Stimulated activated naive CD8-positive, alpha-beta T cell treated with anti-CD3 and anti-CD28 coated beads, Interleukin-15, Interleukin-2, amounts not matched to agents 100 ng/mL and 50 ng/mL, for 24 hours (primary cell): ENCODE results near the gene HRH3.

ENCODE experiments used
- H3K27ac Mint-ChIP-seq: one replicate; pipeline ENCODE4 v1.8.0; 2021; ENCODE audit warnings: mild to moderate bottlenecking, mixed read lengths
- H3K27me3 Mint-ChIP-seq: one replicate; pipeline ENCODE4 v1.8.0; 2021; ENCODE audit warnings: mixed read lengths
- H3K36me3 Mint-ChIP-seq: one replicate; pipeline ENCODE4 v1.8.0; 2021; ENCODE audit warnings: low read depth, mixed read lengths
- H3K4me1 Mint-ChIP-seq: one replicate; pipeline ENCODE4 v1.8.0; 2021; ENCODE audit warnings: low read depth, mixed read lengths
- H3K4me3 Mint-ChIP-seq: one replicate; pipeline ENCODE4 v1.8.0; 2021; ENCODE audit warnings: mild to moderate bottlenecking, mixed read lengths
- H3K9me3 Mint-ChIP-seq: one replicate; pipeline ENCODE4 v1.8.0; 2021; ENCODE audit warnings: mixed read lengths

HRH3 gene

GRCh38 chr20:62219992-62220665 lies at the start of gene HRH3:
HRH3 (minus strand) TSS chr20:62220278; CDS start chr20:62219970, 308 bp downstream.
- no peak within 1 kb of the TSS for H3K4me3 Mint-ChIP-seq
- no peaks in the 10 kb centered on the region for H3K9me3 Mint-ChIP-seq
- H3K27ac Mint-ChIP-seq, result no peak within 1 kb of the TSS

GRCh38 chr20:62269871-62270270 lies 49.8 kb upstream of the HRH3 start:
- H3K4me3 Mint-ChIP-seq, result no peak overlapping the region
- no peaks in the 10 kb centered on the region for H3K4me1 Mint-ChIP-seq
- H3K27ac Mint-ChIP-seq, result no peak overlapping the region
- H3K27me3 Mint-ChIP-seq, result no peaks in the 10 kb centered on the region
- peaks cover 25% of the 10 kb centered on the region for H3K36me3 Mint-ChIP-seq
- H3K9me3 Mint-ChIP-seq, result no peaks in the 10 kb centered on the region

More at GRCh38 chr20:62219992-62220665, at the start of gene HRH3:
- Mint-ChIP-seq H3K36me3 (no peaks in the 10 kb centered on the region), H3K4me1 (no peaks in the 10 kb centered on the region), H3K27me3 (peaks cover 38% of the 10 kb centered on the region)

GRCh38 chr20:62269378-62269777 lies 49.3 kb upstream of the HRH3 start:
- Mint-ChIP-seq H3K27me3 (no peaks in the 10 kb centered on the region), H3K4me1 (no peaks in the 10 kb centered on the region), H3K9me3 (no peaks in the 10 kb centered on the region), H3K27ac (no peak overlapping the region), H3K36me3 (peaks cover 25% of the 10 kb centered on the region), H3K4me3 (no peak overlapping the region)

GRCh38 chr20:62268228-62268900 lies 48.3 kb upstream of the HRH3 start:
- H3K36me3 Mint-ChIP-seq, result peaks cover 26% of the 10 kb centered on the region

DNA sequence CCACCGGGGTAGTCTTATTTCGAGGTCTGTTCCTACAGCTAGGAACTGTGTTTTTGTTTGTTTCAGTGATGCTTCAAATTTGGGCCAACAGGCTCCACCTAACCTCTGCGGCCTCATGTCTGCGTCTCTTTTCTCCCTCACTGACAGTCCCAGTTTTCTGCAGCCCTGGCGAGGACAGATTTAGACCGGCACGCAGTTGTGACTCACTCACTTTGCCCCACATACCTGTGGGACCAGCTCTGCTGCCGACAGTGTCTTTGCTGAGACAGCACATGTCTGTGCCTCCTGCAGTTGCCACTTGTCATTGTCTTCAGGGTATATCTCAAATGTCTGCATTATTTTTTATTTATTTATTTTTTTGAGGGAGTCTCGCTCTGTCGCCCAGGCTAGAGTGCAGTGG lies 47.5 kb upstream of the HRH3 start:
- H3K36me3 Mint-ChIP-seq, result peaks cover 26% of the 10 kb centered on the region
- H3K27me3 Mint-ChIP-seq, result no peaks in the 10 kb centered on the region
- H3K4me1 Mint-ChIP-seq, result no peaks in the 10 kb centered on the region
- H3K4me3 Mint-ChIP-seq, result no peak overlapping the region
- no peaks in the 10 kb centered on the region for H3K9me3 Mint-ChIP-seq
- H3K27ac Mint-ChIP-seq, result no peak overlapping the region

More at GRCh38 chr20:62268228-62268900, 48.3 kb upstream of the HRH3 start:
- no peaks in the 10 kb centered on the region for H3K9me3 Mint-ChIP-seq
- H3K27ac Mint-ChIP-seq, result no peak overlapping the region
- no peaks in the 10 kb centered on the region for H3K27me3 Mint-ChIP-seq
- no peak overlapping the region for H3K4me3 Mint-ChIP-seq
- no peaks in the 10 kb centered on the region for H3K4me1 Mint-ChIP-seq

DNA sequence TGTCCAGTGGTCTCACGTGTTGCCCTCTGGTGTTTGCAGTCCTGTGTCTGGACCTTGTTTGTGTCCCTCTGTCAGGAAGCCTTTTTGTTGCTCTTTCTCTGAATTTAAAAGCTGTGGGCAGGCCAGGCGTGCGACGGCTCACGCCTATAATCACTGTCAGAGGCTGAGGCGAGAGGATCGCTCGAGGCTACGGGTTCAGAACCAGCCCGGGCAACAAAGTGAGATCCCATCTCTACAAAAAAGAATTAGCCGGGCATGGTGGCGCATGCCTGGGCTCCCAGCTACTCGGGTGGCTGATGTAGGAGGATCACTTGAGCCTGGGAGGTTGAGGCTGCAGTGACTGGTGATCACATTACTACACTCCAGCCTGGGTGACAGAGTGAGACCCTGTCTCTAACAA lies 46.8 kb upstream of the HRH3 start:
- H3K36me3 Mint-ChIP-seq, result peaks cover 30% of the 10 kb centered on the region
- H3K4me1 Mint-ChIP-seq, result no peaks in the 10 kb centered on the region

DNA sequence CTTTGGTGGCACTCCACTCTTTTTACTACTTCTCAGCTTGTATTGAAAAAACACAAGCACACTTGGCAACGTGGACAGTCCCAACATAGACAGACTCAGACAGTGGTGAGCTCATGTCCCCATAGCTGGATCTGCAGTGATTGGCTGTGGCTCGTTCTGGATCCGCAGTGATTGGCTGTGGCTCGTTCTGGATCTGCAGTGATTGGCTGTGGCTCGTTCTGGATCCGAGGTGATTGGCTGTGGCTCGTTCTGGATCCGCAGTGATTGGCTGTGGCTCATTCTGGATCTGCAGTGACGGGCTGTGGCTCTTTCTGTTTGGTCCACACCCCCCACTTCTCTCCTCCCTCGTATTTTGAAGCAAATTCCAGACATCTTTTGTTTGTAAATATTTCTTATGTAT lies 46.3 kb upstream of the HRH3 start:
- H3K36me3 Mint-ChIP-seq, result peaks cover 30% of the 10 kb centered on the region

More for the DNA sequence above, 46.8 kb upstream of the HRH3 start:
- Mint-ChIP-seq H3K27me3 (no peaks in the 10 kb centered on the region), H3K9me3 (no peaks in the 10 kb centered on the region), H3K4me3 (no peak overlapping the region), H3K27ac (no peak overlapping the region)

GRCh38 chr20:62265365-62265764 lies 45.3 kb upstream of the HRH3 start:
- H3K27ac Mint-ChIP-seq, result no peak overlapping the region
- no peak overlapping the region for H3K4me3 Mint-ChIP-seq
- H3K27me3 Mint-ChIP-seq, result no peaks in the 10 kb centered on the region
- H3K4me1 Mint-ChIP-seq, result no peaks in the 10 kb centered on the region
- no peaks in the 10 kb centered on the region for H3K9me3 Mint-ChIP-seq
- H3K36me3 Mint-ChIP-seq, result peaks cover 32% of the 10 kb centered on the region

More for the DNA sequence above, 46.3 kb upstream of the HRH3 start:
- Mint-ChIP-seq H3K9me3 (no peaks in the 10 kb centered on the region), H3K27me3 (no peaks in the 10 kb centered on the region), H3K4me3 (no peak overlapping the region), H3K27ac (no peak overlapping the region), H3K4me1 (no peaks in the 10 kb centered on the region)

- H3K9me3 Mint-ChIP-seq, result no peaks in the 10 kb centered on the region
- no peaks in the 10 kb centered on the region for H3K4me1 Mint-ChIP-seq
- peaks cover 34% of the 10 kb centered on the region for H3K36me3 Mint-ChIP-seq
- H3K27ac Mint-ChIP-seq, result no peak overlapping the region
- no peaks in the 10 kb centered on the region for H3K27me3 Mint-ChIP-seq
- no peak overlapping the region for H3K4me3 Mint-ChIP-seq
These were observed 43.3 kb upstream of the HRH3 start for GRCh38 chr20:62263396-62263795.

DNA sequence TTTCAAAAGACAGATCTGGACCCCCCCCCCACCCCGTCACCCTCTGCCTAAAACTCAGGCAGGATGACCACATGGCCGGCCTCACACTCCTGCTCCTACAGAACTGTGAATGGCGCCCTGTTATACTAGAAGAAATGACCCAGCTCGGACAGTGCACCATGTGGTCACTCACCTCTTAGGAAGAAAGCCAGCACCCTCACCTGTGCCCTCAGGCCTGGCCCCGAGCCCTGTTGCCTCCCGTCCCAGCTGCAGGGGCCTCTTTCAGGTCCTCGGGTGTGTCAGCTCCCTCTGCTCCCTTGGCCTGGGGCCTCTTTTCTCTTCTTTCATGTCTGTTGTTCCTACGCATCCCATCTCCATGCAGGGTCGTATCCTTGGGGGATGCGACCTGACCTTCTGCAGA lies 42.0 kb upstream of the HRH3 start:
- H3K27ac Mint-ChIP-seq, result no peak overlapping the region
- no peak overlapping the region for H3K4me3 Mint-ChIP-seq
- no peaks in the 10 kb centered on the region for H3K4me1 Mint-ChIP-seq
- no peaks in the 10 kb centered on the region for H3K27me3 Mint-ChIP-seq
- H3K36me3 Mint-ChIP-seq, result peaks cover 34% of the 10 kb centered on the region
- no peaks in the 10 kb centered on the region for H3K9me3 Mint-ChIP-seq

DNA sequence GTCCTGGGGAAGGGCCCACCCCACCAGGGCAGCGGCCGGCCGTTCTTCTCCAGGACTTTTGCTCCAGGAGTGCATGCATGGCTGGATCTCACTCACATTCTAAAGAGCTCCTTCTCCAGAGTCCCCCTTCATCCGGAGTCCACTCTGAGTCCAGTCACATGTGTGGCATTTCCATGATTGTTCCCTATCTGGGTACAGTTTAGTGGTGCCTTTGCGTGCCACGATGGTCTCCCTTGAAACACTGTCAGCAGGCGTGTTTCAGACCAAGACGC lies 39.2 kb upstream of the HRH3 start:
- no peak overlapping the region for H3K4me3 Mint-ChIP-seq
- H3K9me3 Mint-ChIP-seq, result no peaks in the 10 kb centered on the region
- no peaks in the 10 kb centered on the region for H3K4me1 Mint-ChIP-seq
- H3K27me3 Mint-ChIP-seq, result no peaks in the 10 kb centered on the region
- peaks cover 13% of the 10 kb centered on the region for H3K36me3 Mint-ChIP-seq
- H3K27ac Mint-ChIP-seq, result no peak overlapping the region

GRCh38 chr20:62258499-62259293 lies 38.6 kb upstream of the HRH3 start:
- no peaks in the 10 kb centered on the region for H3K9me3 Mint-ChIP-seq
- H3K4me3 Mint-ChIP-seq, result no peak overlapping the region
- H3K36me3 Mint-ChIP-seq, result peaks cover 12% of the 10 kb centered on the region
- H3K27ac Mint-ChIP-seq, result no peak overlapping the region
- H3K4me1 Mint-ChIP-seq, result no peaks in the 10 kb centered on the region
- no peaks in the 10 kb centered on the region for H3K27me3 Mint-ChIP-seq

DNA sequence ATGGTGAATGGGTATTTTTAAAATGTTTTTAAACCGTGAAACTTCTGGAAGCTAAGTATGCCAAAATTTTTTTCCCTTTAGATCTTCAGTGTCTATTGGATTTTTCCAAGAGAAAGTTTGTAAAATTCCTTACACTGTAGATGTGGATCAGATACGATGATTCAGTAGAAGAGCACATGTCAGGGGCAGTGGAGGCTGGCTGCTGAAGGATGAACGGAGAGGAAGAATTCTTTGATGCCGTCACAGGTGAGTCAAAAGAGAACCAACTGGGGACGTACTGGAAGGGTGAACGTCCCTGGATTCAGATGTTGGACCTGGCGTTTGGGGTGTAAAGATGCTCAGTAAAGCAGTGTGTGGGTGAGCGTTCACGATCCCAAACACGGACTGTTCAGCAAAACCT lies 35.9 kb upstream of the HRH3 start:
- Mint-ChIP-seq H3K27me3 (no peaks in the 10 kb centered on the region), H3K36me3 (peaks cover 3% of the 10 kb centered on the region), H3K4me3 (no peak overlapping the region), H3K9me3 (no peaks in the 10 kb centered on the region), H3K27ac (no peak overlapping the region), H3K4me1 (peaks cover 4% of the 10 kb centered on the region)

GRCh38 chr20:62254021-62254724 lies 34.1 kb upstream of the HRH3 start:
- peaks cover 9% of the 10 kb centered on the region for H3K4me1 Mint-ChIP-seq
- H3K27ac Mint-ChIP-seq, result no peak overlapping the region

GRCh38 chr20:62253398-62253797 lies 33.3 kb upstream of the HRH3 start:
- no peak overlapping the region for H3K27ac Mint-ChIP-seq
- H3K36me3 Mint-ChIP-seq, result no peaks in the 10 kb centered on the region
- H3K9me3 Mint-ChIP-seq, result no peaks in the 10 kb centered on the region
- no peak overlapping the region for H3K4me3 Mint-ChIP-seq
- peaks cover 9% of the 10 kb centered on the region for H3K4me1 Mint-ChIP-seq
- no peaks in the 10 kb centered on the region for H3K27me3 Mint-ChIP-seq

More at GRCh38 chr20:62254021-62254724, 34.1 kb upstream of the HRH3 start:
- Mint-ChIP-seq H3K9me3 (no peaks in the 10 kb centered on the region), H3K27me3 (no peaks in the 10 kb centered on the region), H3K36me3 (no peaks in the 10 kb centered on the region), H3K4me3 (no peak overlapping the region)
